WTC11 (cell line): ENCODE results near the gene RAET1G.

ENCODE experiments used
- CTCF ChIP-seq: fragments of 200-600 bp; IDR thresholded peaks from 2 replicates; pipeline ENCODE4 v1.8.0; 2022; ENCODE audit warnings: antibody characterized with exemption
- ERG ChIP-seq: fragments of 250-450 bp; sonication (Bioruptor Pico); IDR thresholded peaks from 2 replicates; pipeline ENCODE4 v1.8.0; 2021; ENCODE audit warnings: mild to moderate bottlenecking
- GTF2I ChIP-seq: fragments of 250-450 bp; sonication (Bioruptor Pico); conservative IDR thresholded peaks from 2 replicates; pipeline ENCODE4 v1.4.0; 2021; ENCODE audit warnings: mild to moderate bottlenecking
- HMGA2 ChIP-seq: fragments of 250-450 bp; sonication (Bioruptor Pico); IDR thresholded peaks from 2 replicates; pipeline ENCODE4 v1.4.0; 2021; ENCODE audit warnings: mild to moderate bottlenecking, moderate library complexity
- JUN ChIP-seq: sonication (generic); formaldehyde crosslinking; IDR thresholded peaks from 2 replicates; pipeline ENCODE4 v1.8.0; 2023; ENCODE audit warnings: mild to moderate bottlenecking, missing genetic modification reagents
- KAT7 ChIP-seq: sonication (generic); formaldehyde crosslinking; IDR thresholded peaks from 2 replicates; pipeline ENCODE4 v1.8.1; 2023; ENCODE audit warnings: missing genetic modification reagents, mild to moderate bottlenecking, borderline replicate concordance
- MAX ChIP-seq: sonication (generic); formaldehyde crosslinking; IDR thresholded peaks from 2 replicates; pipeline ENCODE4 v1.8.0; 2022; ENCODE audit warnings: mild to moderate bottlenecking, missing genetic modification reagents
- SP1 ChIP-seq: sonication (generic); formaldehyde crosslinking; conservative IDR thresholded peaks from 2 replicates; pipeline ENCODE4 v1.8.1; 2022; ENCODE audit warnings: missing genetic modification reagents
- ZBTB21 ChIP-seq: sonication (generic); formaldehyde crosslinking; IDR thresholded peaks from 2 replicates; pipeline ENCODE4 v1.8.1; 2023; ENCODE audit warnings: mild to moderate bottlenecking, missing genetic modification reagents, borderline replicate concordance
- ZNF232 ChIP-seq: sonication (generic); formaldehyde crosslinking; IDR thresholded peaks from 2 replicates; pipeline ENCODE4 v1.8.0; 2022; ENCODE audit warnings: mild to moderate bottlenecking, missing genetic modification reagents
- ZNF263 ChIP-seq: sonication (generic); formaldehyde crosslinking; IDR thresholded peaks from 2 replicates; pipeline ENCODE4 v1.8.1; 2022; ENCODE audit warnings: low read depth, mild to moderate bottlenecking, moderate library complexity, missing genetic modification reagents

GRCh38 chr6:149964308-149965193 is 41.6 kb upstream of the RAET1G start:
- no peak for TF ChIP-seq CTCF
- no peak for TF ChIP-seq ZNF263 (CRISPR knock-in tag)
- TF ChIP-seq KAT7 (CRISPR knock-in tag): no peak
- no peak for TF ChIP-seq GTF2I (CRISPR knock-in tag)
- TF ChIP-seq ZNF232 (CRISPR knock-in tag): no peak
- no peak for TF ChIP-seq MAX (CRISPR knock-in tag)
- TF ChIP-seq SP1 (CRISPR knock-in tag): no peak
- no peak for TF ChIP-seq ZBTB21 (CRISPR knock-in tag)
- TF ChIP-seq ERG: no peak
- no peak for TF ChIP-seq JUN (CRISPR knock-in tag)
- no peak for TF ChIP-seq HMGA2
